ENCODE data around the gene FMO2.

Gene FMO2

GRCh38 chr1:171254859-171255258 lies 69.8 kb downstream of the FMO2 start:
- H3K27me3 ChIP-seq (ENCODE audit: insufficient read depth, low read depth), result no peaks in the 10 kb centered on the region
- no peaks in the 10 kb centered on the region for H4K20me1 ChIP-seq (ENCODE audit: insufficient read depth)
- no peak overlapping the region for H3K27ac ChIP-seq
- no peaks in the 10 kb centered on the region for H3K36me3 ChIP-seq (ENCODE audit: insufficient read depth)
- peaks cover 93% of the 10 kb centered on the region for H3K4me1 ChIP-seq (ENCODE audit: low read depth, poor library complexity, severe bottlenecking)
- TF ChIP-seq, protein P1, sequence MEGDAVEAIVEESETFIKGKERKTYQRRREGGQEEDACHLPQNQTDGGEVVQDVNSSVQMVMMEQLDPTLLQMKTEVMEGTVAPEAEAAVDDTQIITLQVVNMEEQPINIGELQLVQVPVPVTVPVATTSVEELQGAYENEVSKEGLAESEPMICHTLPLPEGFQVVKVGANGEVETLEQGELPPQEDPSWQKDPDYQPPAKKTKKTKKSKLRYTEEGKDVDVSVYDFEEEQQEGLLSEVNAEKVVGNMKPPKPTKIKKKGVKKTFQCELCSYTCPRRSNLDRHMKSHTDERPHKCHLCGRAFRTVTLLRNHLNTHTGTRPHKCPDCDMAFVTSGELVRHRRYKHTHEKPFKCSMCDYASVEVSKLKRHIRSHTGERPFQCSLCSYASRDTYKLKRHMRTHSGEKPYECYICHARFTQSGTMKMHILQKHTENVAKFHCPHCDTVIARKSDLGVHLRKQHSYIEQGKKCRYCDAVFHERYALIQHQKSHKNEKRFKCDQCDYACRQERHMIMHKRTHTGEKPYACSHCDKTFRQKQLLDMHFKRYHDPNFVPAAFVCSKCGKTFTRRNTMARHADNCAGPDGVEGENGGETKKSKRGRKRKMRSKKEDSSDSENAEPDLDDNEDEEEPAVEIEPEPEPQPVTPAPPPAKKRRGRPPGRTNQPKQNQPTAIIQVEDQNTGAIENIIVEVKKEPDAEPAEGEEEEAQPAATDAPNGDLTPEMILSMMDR (conservative IDR thresholded peaks at IDR 0.05; ENCODE audit: low read depth, low read length), result no peak
- H3K4me3 ChIP-seq (IDR thresholded peaks at IDR 0.05; ENCODE audit: insufficient read depth, low read depth, low read length), result no peak overlapping the region
- H2AFZ ChIP-seq (ENCODE audit: low read depth), result no peak overlapping the region
- no peak overlapping the region for H3K4me2 ChIP-seq
- H3K9ac ChIP-seq, result no peak overlapping the region
- H3K79me2 ChIP-seq (ENCODE audit: insufficient read depth, low read depth), result no peaks in the 10 kb centered on the region

- Histone ChIP-seq H3K27ac (peak overlapping the region; percentile 11; the same call in 1 of the 2 replicates), H3K4me3 (IDR thresholded peaks at IDR 0.05; ENCODE audit: insufficient read depth, low read depth, low read length) (peak overlapping the region; percentile 56), H3K36me3 (ENCODE audit: insufficient read depth) (no peaks in the 10 kb centered on the region), H3K79me2 (ENCODE audit: insufficient read depth, low read depth) (no peaks in the 10 kb centered on the region), H4K20me1 (ENCODE audit: insufficient read depth) (no peaks in the 10 kb centered on the region), H3K4me1 (ENCODE audit: low read depth, poor library complexity, severe bottlenecking) (peaks cover 78% of the 10 kb centered on the region), H2AFZ (ENCODE audit: low read depth) (peak overlapping the region; percentile 11), H3K4me2 (peak overlapping the region; percentile 47), H3K27me3 (ENCODE audit: insufficient read depth, low read depth) (no peaks in the 10 kb centered on the region), H3K9ac (no peak overlapping the region)
- TF ChIP-seq, protein P1 (conservative IDR thresholded peaks at IDR 0.05; ENCODE audit: low read depth, low read length), result no peak
Observed at GRCh38 chr1:171256940-171257606, 72.0 kb downstream of the FMO2 start.

GRCh38 chr1:171257607-171258076 lies 72.5 kb downstream of the FMO2 start:
- peak overlapping the region; percentile 11; the same call in 1 of the 2 replicates for H3K27ac ChIP-seq
- TF ChIP-seq, protein P1 (conservative IDR thresholded peaks at IDR 0.05; ENCODE audit: low read depth, low read length), result no peak
- no peaks in the 10 kb centered on the region for H3K27me3 ChIP-seq (ENCODE audit: insufficient read depth, low read depth)
- H3K36me3 ChIP-seq (ENCODE audit: insufficient read depth), result no peaks in the 10 kb centered on the region
- H3K4me1 ChIP-seq (ENCODE audit: low read depth, poor library complexity, severe bottlenecking), result peaks cover 72% of the 10 kb centered on the region
- no peak overlapping the region for H3K9ac ChIP-seq
- peak overlapping the region; percentile 56 for H3K4me3 ChIP-seq (IDR thresholded peaks at IDR 0.05; ENCODE audit: insufficient read depth, low read depth, low read length)
- peak overlapping the region; percentile 11 for H2AFZ ChIP-seq (ENCODE audit: low read depth)
- H4K20me1 ChIP-seq (ENCODE audit: insufficient read depth), result no peaks in the 10 kb centered on the region
- H3K79me2 ChIP-seq (ENCODE audit: insufficient read depth, low read depth), result no peaks in the 10 kb centered on the region
- peak overlapping the region; percentile 47 for H3K4me2 ChIP-seq

DNA sequence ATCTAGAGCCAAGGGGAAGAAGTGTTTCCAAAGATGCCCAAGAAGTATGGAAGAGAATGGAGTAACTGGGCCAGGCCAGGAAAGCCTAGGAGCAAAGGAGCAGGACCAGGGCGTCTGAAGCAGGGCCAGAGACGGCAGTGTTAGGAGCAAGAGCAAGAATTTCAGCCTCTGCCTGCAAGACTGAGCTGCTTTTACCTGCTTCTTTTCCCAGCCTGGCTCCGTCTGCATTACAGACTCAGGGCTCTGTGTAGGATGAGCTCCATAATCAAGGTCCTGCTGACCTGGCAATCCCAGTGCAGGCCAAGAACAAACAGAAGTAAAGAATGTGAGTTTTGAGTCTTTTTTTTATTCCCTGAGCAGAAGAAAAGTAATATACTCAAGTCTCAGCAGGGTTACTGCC lies 73.3 kb downstream of the FMO2 start:
- no peak overlapping the region for H3K9ac ChIP-seq
- TF ChIP-seq, protein P1 (conservative IDR thresholded peaks at IDR 0.05; ENCODE audit: low read depth, low read length), result no peak
- no peak overlapping the region for H3K27ac ChIP-seq

More for the DNA sequence above, 73.3 kb downstream of the FMO2 start:
- no peaks in the 10 kb centered on the region for H4K20me1 ChIP-seq (ENCODE audit: insufficient read depth)
- H3K79me2 ChIP-seq (ENCODE audit: insufficient read depth, low read depth), result no peaks in the 10 kb centered on the region
- H3K4me1 ChIP-seq (ENCODE audit: low read depth, poor library complexity, severe bottlenecking), result peaks cover 64% of the 10 kb centered on the region
- H3K27me3 ChIP-seq (ENCODE audit: insufficient read depth, low read depth), result no peaks in the 10 kb centered on the region
- H2AFZ ChIP-seq (ENCODE audit: low read depth), result peak overlapping the region; percentile 11; the same call in 1 of the 2 replicates
- peak overlapping the region; percentile 47; the same call in 1 of the 2 replicates for H3K4me2 ChIP-seq
- H3K4me3 ChIP-seq (IDR thresholded peaks at IDR 0.05; ENCODE audit: insufficient read depth, low read depth, low read length), result no peak overlapping the region
- H3K36me3 ChIP-seq (ENCODE audit: insufficient read depth), result no peaks in the 10 kb centered on the region
